Body of pancreas (tissue), 4 donors: ENCODE measurements around the gene LRP1.

ENCODE experiments used
- CTCF ChIP-seq, 7 experiments: fragments of 450-650 bp in 4 of 7; fragments of 200-600 bp in 3 of 7; sonication (generic) in 3 of 7; IDR thresholded peaks; one replicate each; pipeline ENCODE4 v1.5.1; 2016 to 2019; ENCODE audit warnings: antibody characterized with exemption in 7 of 7
- POLR2A ChIP-seq, 3 donors: fragments of 450-650 bp; IDR thresholded peaks; one replicate each; pipeline ENCODE4 v1.6.1; 2016; ENCODE audit warnings: antibody characterized with exemption in 3 of 3, mild to moderate bottlenecking in 2 of 3

GRCh38 chr12:57171668-57172067, 43.4 kb downstream of the LRP1 start:
- TF ChIP-seq CTCF (IDR thresholded peaks at IDR 0.05) (no peak), POLR2A (IDR thresholded peaks at IDR 0.05) (no peak)
